ENCODE results near the gene EIF4H. TPM values are rescaled to one million over a fixed set of nuclear protein-coding genes. Genes with fewer than 3 reads are reported as not detected.

Gene EIF4H
- total and polyA plus RNA-seq, 2 donors (not counting 1 experiment from before 2014, with no cell fraction given), result 127 to 199 TPM

DNA sequence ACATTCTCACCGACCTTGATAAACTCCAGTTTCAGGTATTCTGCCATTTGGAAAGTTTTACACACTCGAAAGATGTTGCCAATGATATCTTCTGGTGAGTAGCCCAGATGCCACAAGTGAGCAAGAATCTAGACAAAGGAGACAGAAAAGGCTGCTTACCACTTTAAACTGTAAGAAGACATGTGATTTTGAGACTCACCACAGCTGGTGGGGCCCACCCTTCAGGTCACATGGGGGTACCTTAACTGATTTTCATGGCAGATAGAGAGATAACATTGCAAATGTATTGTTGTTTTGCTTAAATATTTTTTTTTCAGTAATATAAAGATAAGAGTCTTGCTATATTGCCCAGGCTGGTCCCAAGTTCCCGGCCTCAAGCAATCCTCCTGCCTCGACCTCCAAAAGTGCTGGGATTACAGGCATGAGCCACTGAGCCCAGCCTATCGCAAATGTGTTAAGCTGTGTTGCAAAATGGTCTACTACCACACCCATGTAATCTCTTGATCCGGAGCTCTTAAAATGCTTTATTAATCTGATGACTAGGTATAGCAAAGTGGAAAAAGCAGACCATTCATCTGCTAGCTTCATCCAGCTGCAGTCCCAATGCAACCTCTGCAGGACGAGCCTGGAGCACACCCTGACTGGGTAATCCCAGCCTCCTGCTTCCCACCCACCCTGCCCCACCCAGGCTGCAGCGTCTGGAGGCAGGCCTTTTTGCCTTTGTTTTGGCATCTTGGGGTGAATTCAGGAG lies 61.5 kb downstream of the EIF4H start:
- Mint-ChIP-seq H3K4me1 (peaks cover 39% of the 10 kb centered on the region), H3K27ac (no peak overlapping the region), H3K27me3 (no peaks in the 10 kb centered on the region), H3K9me3 (ENCODE audit: insufficient read depth) (no peaks in the 10 kb centered on the region), H3K4me3 (no peak overlapping the region)
- ATAC-seq (ENCODE audit: low read depth) (no peak), DNase-seq (no peak)
- ChIA-PET CTCF (interaction anchor here (1.4 to 2.0 kb wide), 2 partner anchors 29 to 165 kb away, joined by 6 read pairs; no protein-coding TSS in a partner anchor), POLR2A (interaction anchor here (0.7 kb wide), 2 partner anchors 21 to 29 kb away, joined by 3 to 8 read pairs; no protein-coding TSS in a partner anchor)
- intact Hi-C loops (cut with micrococcal nuclease), result no loop called here
- H3K27ac ChIP-seq (ENCODE audit: low read length in 2 of 2), result peak overlapping the region in 1 of 2 donors; percentile 46
- peaks cover 30% of the 10 kb centered on the region for H3K79me2 ChIP-seq (ENCODE audit: control insufficient read depth, insufficient read depth, low read length)
- H3K9ac ChIP-seq (ENCODE audit: low read length), result no peak overlapping the region
- 92% methylated on average over 5 of the region's 8 CpGs for WGBS (ENCODE audit: insufficient coverage)
- no peaks in the 10 kb centered on the region for H3K27me3 ChIP-seq (replicated peaks in 1 of 4; ENCODE audit: control extremely low read depth in 1 of 4, control insufficient read depth in 3 of 4, insufficient read depth in 4 of 4, low read length in 3 of 4)
- H3K4me2 ChIP-seq (replicated peaks; ENCODE audit: low read depth, low read length, poor library complexity, severe bottlenecking), result no peak overlapping the region
- H3K36me3 ChIP-seq (replicated peaks in 1 of 2; ENCODE audit: control extremely low read depth in 1 of 2, control insufficient read depth in 1 of 2, extremely low read depth in 1 of 2, insufficient read depth in 2 of 2, low read length in 1 of 2), result peaks cover 11 to 73% of the 10 kb centered on the region in 2 experiments
- peaks cover 0 to 2% (median 0%) of the 10 kb centered on the region in 3 donors for H3K9me3 ChIP-seq (ENCODE audit: control extremely low read depth in 1 of 3, control insufficient read depth in 2 of 3, insufficient read depth in 1 of 3, low read length in 2 of 3)
- H2AFZ ChIP-seq (ENCODE audit: insufficient read depth, low read depth, low read length, poor library complexity, severe bottlenecking), result no peak overlapping the region
- peaks cover 37 to 57% of the 10 kb centered on the region in 2 donors for H3K4me1 ChIP-seq (ENCODE audit: control insufficient read depth in 2 of 2, insufficient read depth in 2 of 2, low read length in 2 of 2)
- no peak overlapping the region for H3K4me3 ChIP-seq (ENCODE audit: control extremely low read depth in 1 of 5, extremely low read depth in 1 of 5, insufficient read depth in 1 of 5, low read depth in 2 of 5, low read length in 4 of 5)
- H4K20me1 ChIP-seq (ENCODE audit: control insufficient read depth, insufficient read depth, low read length, poor library complexity, severe bottlenecking), result no peaks in the 10 kb centered on the region
- no peak for TF ChIP-seq EZH2 (IDR thresholded peaks at IDR 0.05; ENCODE audit: borderline replicate concordance, insufficient read depth, low read depth, low read length, poor library complexity, severe bottlenecking)
- TF ChIP-seq, protein P1, sequence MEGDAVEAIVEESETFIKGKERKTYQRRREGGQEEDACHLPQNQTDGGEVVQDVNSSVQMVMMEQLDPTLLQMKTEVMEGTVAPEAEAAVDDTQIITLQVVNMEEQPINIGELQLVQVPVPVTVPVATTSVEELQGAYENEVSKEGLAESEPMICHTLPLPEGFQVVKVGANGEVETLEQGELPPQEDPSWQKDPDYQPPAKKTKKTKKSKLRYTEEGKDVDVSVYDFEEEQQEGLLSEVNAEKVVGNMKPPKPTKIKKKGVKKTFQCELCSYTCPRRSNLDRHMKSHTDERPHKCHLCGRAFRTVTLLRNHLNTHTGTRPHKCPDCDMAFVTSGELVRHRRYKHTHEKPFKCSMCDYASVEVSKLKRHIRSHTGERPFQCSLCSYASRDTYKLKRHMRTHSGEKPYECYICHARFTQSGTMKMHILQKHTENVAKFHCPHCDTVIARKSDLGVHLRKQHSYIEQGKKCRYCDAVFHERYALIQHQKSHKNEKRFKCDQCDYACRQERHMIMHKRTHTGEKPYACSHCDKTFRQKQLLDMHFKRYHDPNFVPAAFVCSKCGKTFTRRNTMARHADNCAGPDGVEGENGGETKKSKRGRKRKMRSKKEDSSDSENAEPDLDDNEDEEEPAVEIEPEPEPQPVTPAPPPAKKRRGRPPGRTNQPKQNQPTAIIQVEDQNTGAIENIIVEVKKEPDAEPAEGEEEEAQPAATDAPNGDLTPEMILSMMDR (IDR thresholded peaks at IDR 0.05), result no peak

DNA sequence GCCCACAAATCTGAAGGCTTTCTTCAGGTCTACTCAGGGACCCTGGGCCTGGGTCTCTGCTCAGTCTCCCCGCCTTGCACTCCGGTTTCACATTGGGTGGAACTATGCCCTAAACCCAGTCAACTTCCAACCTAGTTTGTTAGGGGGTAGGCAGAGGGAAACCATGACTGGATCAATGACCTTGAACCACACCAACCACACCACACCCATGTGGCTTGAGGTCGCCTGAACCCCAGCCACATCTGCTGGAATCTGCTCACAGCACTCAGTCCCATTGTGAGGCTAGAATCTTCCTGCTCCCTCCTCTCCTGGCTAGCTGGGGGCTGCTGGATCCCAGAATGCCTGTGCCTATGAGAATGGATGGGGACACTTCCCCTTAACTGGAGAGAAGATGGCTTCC lies 62.1 kb downstream of the EIF4H start:
- H3K4me1 Mint-ChIP-seq, result peaks cover 37% of the 10 kb centered on the region
- H3K27me3 Mint-ChIP-seq, result no peaks in the 10 kb centered on the region
- ATAC-seq (ENCODE audit: low read depth), result no peak
- intact Hi-C loops (cut with micrococcal nuclease), result no loop called here
- WGBS (ENCODE audit: insufficient coverage), result 60% methylated on average over 1 of the region's 3 CpGs
- H3K9ac ChIP-seq (ENCODE audit: low read length), result no peak overlapping the region
- POLR2A ChIA-PET, result interaction anchor here (0.7 kb wide), 2 partner anchors 21 to 29 kb away, joined by 3 to 8 read pairs; no protein-coding TSS in a partner anchor
- TF ChIP-seq, protein P1 (IDR thresholded peaks at IDR 0.05), result no peak
- TF ChIP-seq EZH2 (IDR thresholded peaks at IDR 0.05; ENCODE audit: borderline replicate concordance, insufficient read depth, low read depth, low read length, poor library complexity, severe bottlenecking), result no peak
- no peak overlapping the region for H3K4me3 ChIP-seq (ENCODE audit: control extremely low read depth in 1 of 5, extremely low read depth in 1 of 5, insufficient read depth in 1 of 5, low read depth in 2 of 5, low read length in 4 of 5)
- no peaks in the 10 kb centered on the region for H3K9me3 ChIP-seq (ENCODE audit: control extremely low read depth in 1 of 3, control insufficient read depth in 2 of 3, insufficient read depth in 1 of 3, low read length in 2 of 3)
- no peaks in the 10 kb centered on the region for H3K9me3 Mint-ChIP-seq (ENCODE audit: insufficient read depth)
- H3K36me3 ChIP-seq (replicated peaks in 1 of 2; ENCODE audit: control extremely low read depth in 1 of 2, control insufficient read depth in 1 of 2, extremely low read depth in 1 of 2, insufficient read depth in 2 of 2, low read length in 1 of 2), result peaks cover 12 to 74% of the 10 kb centered on the region in 2 experiments
- no peak overlapping the region for H2AFZ ChIP-seq (ENCODE audit: insufficient read depth, low read depth, low read length, poor library complexity, severe bottlenecking)
- no peak overlapping the region for H3K27ac ChIP-seq (ENCODE audit: low read length in 2 of 2)
- H4K20me1 ChIP-seq (ENCODE audit: control insufficient read depth, insufficient read depth, low read length, poor library complexity, severe bottlenecking), result no peaks in the 10 kb centered on the region
- CTCF ChIA-PET, result interaction anchor here (1.4 to 2.0 kb wide), 2 partner anchors 29 to 165 kb away, joined by 6 read pairs; no protein-coding TSS in a partner anchor
- peaks cover 36% of the 10 kb centered on the region for H3K79me2 ChIP-seq (ENCODE audit: control insufficient read depth, insufficient read depth, low read length)
- no peak for DNase-seq
- no peak overlapping the region for H3K4me2 ChIP-seq (replicated peaks; ENCODE audit: low read depth, low read length, poor library complexity, severe bottlenecking)
- H3K27me3 ChIP-seq (replicated peaks in 1 of 4; ENCODE audit: control extremely low read depth in 1 of 4, control insufficient read depth in 3 of 4, insufficient read depth in 4 of 4, low read length in 3 of 4), result no peaks in the 10 kb centered on the region
- H3K27ac Mint-ChIP-seq, result peak overlapping the region; percentile 41
- no peak overlapping the region for H3K4me3 Mint-ChIP-seq
- peaks cover 37 to 57% of the 10 kb centered on the region in 2 donors for H3K4me1 ChIP-seq (ENCODE audit: control insufficient read depth in 2 of 2, insufficient read depth in 2 of 2, low read length in 2 of 2)

Data from B cell (primary cell).